HuH-7 (cell line): ENCODE results near the gene PRKCA.

Source experiments
- DNase-seq: peaks from one replicate; pipeline ENCODE4 v3.0.0; 2011; ENCODE audit warnings: low spot score

PRKCA gene

GRCh38 chr17:66746736-66747135 lies 444.3 kb downstream of the PRKCA start:
- no peak for DNase-seq

DNA sequence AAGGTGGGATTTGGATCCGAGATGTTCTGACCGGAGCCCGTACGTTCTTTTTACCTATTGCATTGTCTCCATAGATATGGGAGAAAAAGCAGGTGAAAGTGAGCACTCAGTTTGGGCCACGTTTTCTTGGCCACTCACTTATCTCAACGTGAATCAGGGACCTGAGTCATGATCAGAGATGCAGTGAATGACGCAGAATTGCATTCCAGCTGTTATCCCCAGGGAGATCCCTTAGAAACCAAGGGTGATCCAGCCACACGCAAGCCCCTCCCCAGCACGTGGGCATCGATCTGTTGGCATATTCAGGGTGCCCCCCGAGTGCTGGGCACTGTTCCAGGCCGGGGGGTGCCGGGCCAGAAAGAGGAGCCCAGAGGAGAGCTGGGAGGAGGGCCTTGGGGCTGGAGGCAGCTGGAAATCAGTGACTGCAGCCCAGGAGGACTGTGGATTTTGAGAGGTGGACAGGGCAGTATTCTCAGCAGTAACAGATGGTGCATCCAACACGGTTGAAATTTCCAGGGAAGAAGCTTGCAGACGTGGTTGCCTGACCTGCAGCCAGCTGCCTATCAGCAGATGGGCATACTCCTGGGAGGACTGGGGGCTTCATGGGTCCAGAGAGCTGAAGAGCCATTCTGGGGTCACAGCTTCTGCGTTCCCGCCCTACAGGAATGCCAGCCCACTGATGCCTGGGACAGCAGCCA lies 445.3 kb downstream of the PRKCA start:
- DNase-seq, result no peak

- no peak for DNase-seq
Measured at GRCh38 chr17:66748578-66748977, 446.2 kb downstream of the PRKCA start.

DNA sequence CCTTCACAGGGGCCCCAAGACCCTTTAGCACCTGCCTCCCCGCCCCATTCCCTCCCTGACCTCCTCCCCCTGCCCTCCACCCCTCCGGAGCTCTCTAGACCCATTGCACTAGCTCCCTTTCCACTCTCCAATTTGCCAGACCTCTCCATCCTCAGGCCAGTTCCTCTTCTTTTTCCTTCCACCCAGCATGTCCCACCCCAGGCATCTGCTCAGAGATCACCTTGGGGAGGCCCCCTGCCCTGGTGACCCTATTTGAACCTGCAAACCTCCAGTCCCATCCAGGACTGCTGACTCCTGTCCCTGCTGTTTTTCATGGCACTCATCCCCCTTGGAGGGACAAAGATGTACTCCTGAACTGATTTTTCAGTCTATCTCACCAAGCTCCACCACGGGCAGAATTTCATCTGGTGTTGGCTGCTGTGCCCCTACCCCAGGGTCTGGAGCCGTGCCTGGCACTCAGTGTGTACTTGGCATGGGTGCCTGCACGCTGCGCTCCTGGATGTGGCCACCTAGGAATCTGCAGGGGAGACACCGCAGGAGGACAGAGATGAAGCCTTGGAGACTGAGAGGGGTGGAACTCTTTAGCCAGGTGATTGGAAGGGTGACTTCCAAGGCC lies 446.9 kb downstream of the PRKCA start:
- no peak for DNase-seq

DNA sequence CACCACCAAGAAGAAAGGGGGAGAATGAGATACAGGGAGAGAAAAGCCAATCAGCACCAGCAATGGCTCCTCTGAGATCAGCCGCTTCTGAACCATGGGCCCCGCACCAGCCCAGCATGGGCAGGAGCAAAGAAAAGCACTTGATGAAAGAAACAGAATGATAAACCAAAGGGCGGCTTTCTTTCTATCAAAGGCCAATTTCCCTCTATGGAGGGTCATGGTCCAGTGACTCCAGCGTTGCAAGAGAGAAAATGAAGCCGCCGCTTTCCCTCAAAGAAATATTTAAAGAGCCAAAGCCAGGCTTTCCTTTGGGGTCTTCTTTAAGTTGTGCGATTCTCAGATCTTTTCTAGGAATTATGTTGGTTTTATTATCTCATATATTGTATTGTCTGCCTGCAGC lies 447.7 kb downstream of the PRKCA start:
- DNase-seq, result no peak

DNA sequence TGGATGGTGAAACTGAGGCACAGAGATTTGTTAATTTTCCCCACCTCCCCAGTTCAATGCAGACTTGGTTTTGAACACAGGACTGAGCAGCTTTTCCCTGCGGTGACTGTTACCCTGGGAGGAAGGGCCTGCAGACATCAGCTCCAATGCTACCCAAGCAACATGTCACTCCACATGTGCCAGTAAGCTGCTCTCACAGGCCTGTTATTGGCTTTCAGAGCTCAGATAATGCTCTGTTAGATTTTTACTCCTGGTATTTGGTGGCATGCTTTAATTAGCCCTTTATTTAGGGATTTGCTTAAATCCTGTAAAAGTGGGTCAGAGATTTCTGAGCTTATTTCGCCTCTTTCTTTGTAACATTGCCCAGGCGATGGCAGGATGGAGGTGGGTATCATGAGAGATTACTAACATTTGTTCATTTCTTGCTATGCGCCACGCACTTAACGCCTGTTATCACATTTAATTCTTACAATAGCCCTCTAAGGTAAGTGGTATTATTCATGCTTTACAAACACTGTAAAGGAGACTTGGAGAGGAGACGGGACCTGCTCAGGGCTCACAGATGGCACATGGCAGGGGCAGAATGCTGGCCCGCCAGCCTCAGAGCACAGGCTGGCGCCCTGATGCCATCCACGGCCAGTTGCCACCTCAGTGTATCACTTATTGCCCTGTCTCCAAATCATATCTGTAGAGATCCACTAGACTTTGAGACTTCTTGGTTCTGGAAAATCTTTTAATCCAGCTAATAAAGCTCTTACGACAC lies 448.5 kb downstream of the PRKCA start:
- no peak for DNase-seq

DNA sequence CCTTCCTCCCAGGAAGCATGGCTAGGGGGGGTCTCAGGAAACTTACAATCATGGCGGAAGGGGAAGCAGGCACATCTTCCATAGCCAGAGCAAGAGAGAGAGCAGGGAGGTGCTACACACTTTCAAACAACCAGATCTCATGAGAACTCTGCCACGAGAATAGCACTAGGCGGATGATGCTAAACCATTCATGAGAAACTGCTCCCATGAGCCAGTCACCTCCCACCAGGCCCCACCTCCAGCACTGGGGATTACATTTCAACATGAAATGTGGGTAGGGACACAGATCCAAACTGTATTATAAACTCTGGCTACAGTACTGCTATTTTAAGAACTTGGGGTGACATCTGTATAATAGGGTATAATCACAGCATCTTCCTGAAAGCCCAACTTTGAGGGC lies 449.4 kb downstream of the PRKCA start:
- no peak for DNase-seq

DNA sequence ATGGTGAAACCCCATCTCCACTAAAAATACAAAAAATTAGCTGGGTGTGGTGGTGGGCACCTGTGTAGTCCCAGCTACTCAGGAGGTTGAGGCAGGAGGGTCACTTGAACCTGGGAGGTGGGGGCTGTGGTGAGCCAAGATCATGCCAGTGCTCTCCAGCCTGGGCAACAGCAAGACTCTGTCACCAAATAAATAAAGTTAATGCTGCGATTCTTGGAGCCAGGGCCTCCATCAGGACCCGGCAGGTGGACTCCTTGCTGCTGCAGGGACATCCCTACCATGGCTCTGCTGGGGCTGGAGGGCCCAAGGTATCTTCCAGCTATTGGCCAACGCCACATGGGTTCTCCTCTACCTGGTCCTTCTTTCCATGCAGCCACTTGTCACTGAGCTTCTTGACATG lies 450.0 kb downstream of the PRKCA start:
- DNase-seq, result no peak

- DNase-seq, result no peak
Measured at GRCh38 chr17:66753126-66753920, 450.9 kb downstream of the PRKCA start.

DNA sequence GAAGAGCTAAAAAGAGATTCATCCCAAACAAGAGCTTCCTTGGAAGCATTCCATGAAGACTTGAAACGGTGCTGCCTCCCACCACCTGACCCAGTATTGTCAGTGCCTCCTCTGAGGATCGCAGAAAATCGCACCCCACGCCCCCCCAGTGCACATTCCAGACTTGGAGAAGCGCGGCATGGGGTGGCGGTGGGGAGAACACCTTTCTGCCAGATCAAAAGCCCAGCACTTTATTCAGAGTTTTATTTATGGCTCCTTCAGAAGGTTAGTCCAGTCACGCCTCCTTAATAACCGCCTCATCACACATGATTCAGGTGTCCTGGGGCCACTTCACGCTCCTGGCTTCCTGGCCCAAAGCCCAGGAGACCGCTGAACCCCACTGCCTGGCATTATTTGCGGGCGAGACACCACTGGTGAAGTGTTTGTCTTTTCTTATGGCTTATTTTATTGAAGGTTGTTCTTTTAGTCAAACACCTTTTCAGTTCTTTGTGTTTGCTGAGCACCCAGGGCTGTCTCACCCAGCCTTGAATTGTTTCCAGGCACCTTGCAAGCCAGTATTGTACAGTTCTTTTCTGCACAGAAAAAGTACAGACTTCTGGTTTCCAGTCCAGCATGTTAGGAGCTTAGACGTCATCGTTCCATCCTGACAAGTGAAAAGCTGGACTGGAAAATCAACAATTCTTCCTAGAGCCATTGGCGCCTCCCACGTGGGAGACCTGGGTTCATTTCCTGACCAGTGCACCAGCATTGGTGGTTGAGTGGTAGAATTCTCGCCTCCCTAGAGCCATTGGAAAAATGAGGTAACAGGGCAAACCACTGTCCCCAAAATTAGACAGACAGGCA lies 452.9 kb downstream of the PRKCA start:
- no peak for DNase-seq

- no peak for DNase-seq
Measured at GRCh38 chr17:66755944-66756290, 453.5 kb downstream of the PRKCA start.

DNA sequence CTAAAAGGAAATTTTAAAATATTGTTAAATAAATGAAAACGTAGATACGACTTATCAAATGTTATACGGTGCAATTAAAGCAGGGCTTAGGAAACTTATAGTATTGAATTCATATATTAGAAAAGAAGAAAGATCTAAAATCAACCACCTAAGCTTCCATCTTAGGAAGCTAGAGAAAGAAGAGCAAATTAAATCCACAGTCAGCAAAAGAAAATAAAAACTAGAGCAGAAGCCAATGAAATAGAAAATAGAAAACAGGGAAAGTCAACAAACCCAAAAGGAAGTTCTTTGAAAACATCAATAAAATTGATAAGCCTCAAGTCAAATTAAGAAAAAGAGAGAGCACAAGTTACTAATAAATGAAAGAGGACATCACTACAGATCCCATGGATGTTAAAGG lies 457.9 kb downstream of the PRKCA start:
- no peak for DNase-seq

DNA sequence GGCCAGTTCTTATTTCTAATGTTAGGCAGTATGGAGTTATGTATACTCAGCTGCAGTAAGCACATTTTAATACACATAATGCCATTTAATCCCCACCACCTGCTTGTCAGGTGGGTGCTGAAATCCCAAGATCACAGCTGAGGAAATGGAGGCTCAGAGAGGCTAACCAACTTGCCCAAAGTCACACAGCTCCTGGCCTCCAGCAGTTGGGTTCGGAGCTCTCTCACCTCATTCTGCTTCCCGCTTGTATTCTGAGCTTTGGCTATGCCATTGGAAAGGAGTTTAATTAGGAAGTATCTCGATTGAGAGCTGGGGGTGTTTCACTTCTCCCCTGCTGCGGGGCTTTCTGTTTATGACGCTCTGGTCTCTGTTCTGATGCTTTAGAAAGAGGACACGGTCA lies 459.9 kb downstream of the PRKCA start:
- DNase-seq, result no peak

DNA sequence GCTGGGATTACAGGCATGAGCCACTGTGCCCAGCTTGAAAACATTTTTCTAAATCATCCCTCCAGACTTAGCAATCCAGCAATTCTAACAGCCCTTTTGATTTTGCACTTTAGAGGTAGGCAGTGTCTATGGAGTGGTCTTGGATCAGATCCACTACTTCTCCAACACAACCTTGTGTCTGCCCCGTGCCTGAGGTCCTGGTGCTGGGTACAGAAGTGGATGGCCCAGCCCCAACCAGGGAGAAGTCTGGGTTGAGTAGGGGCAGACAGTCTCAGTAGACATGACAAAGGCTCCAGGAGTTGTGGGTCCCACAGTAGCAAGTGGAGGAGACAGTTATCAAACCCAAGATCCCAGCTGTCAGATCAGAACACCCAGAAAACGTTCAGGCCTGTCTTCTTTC lies 460.6 kb downstream of the PRKCA start:
- DNase-seq, result no peak

DNA sequence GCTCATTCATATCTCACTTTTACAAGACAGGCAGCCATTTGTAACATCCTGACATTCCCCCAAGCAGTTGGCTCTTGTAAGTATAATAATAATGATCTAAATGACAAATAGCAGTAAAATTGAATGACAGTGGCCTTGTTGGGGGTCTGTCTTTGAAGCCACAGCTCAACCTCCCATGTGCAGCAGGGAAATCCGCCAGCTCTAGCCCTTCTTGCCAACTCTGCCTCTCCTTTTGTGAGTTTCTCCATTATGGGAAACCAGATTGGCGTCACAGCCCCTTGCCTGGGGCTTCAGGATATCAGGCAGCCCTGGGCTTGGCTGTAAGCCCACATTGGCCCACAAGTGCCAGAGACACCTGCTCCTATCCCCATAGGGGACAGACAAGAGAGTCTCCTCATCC lies 462.1 kb downstream of the PRKCA start:
- DNase-seq, result no peak

DNA sequence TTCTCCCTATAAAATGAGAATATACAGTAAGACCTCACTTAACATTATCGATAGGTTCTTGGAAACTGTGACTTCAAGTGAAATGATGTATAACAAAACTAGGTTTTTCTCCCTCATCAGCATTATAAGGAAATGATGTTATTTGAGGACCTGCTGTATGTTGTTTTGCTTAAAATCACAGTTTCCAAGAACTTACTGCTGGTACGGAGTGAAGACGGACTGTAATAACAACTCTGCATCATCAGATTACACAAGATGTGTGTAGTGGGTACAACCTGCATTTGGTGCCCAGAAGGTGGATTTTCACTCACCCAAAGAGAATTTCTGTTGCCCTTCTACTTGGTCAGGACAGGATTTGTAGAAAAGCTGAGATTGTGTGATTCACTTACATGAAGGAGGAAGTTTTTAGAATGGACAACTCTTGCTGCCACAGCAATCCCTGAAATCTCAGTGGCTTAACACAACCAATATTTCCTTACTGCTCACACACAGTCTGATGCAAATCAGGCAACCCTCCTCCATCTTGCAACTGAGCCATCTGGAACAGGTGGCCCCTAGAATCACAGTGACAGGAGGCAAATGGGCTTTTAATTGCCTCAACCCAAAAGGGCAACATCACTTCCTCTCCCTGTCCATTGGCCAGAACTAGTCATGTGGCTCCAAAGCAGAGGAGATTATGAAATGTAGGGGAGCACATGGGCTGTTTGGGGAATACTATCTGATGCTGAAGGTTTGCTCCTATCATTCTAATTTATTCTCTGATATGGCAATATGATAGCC lies 464.9 kb downstream of the PRKCA start:
- no peak for DNase-seq

DNA sequence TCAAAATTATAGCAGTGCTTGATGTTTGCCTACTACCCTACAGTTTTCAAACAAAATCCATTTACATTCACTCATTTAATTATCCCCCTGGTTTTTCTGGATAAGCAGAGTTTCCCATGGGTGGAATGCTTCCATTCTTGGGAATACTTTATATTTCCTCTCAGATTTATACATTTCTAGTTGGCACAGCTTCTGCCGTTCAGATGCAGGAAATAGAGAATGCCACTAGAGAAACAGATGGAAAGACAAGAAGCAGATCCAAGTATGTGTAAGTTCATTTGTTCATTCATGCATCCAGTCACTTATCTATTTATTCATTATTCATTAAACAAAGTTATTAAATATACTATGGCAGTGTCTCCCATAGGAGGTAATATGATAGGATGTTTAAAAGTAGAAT lies 467.5 kb downstream of the PRKCA start:
- DNase-seq, result no peak

- no peak for DNase-seq
Measured at GRCh38 chr17:66772148-66772812, 469.9 kb downstream of the PRKCA start.

DNA sequence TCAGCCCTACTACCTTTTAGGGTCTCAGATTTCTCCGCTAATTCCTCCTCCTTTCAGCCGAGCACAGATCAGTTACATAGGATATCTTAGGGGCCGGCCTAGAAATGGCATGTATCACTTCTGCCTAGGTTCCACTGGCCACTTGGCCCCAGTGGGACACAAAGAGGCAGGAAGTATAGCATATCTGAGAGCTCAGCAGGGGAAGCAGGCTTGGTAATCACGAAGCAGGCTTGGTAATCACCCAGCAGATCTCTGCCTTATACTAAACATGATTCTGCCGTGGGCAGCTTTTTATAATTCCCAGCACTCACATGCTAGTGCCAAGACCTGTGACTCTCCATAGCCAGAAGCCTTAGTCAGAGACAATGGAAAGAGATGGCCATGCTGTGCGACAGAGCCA lies 472.9 kb downstream of the PRKCA start:
- DNase-seq, result no peak

- DNase-seq, result no peak
Measured at GRCh38 chr17:66775881-66776400, 473.5 kb downstream of the PRKCA start.
